HG03521 (cell line): ENCODE measurements around the gene CCDC187.
"Not testable (repeated sequence)": the region's sequence is repeated elsewhere in the genome, so short reads cannot be mapped to it uniquely, and the experiment has no call there.

ENCODE experiments used
- ATAC-seq: cut with Tn5 transposase; IDR thresholded peaks from one replicate; pipeline ENCODE4 v1.9.1; 2021; ENCODE audit warnings: mild to moderate bottlenecking, moderate library complexity; ENCODE audit not compliant: unreplicated experiment

CCDC187 gene

DNA sequence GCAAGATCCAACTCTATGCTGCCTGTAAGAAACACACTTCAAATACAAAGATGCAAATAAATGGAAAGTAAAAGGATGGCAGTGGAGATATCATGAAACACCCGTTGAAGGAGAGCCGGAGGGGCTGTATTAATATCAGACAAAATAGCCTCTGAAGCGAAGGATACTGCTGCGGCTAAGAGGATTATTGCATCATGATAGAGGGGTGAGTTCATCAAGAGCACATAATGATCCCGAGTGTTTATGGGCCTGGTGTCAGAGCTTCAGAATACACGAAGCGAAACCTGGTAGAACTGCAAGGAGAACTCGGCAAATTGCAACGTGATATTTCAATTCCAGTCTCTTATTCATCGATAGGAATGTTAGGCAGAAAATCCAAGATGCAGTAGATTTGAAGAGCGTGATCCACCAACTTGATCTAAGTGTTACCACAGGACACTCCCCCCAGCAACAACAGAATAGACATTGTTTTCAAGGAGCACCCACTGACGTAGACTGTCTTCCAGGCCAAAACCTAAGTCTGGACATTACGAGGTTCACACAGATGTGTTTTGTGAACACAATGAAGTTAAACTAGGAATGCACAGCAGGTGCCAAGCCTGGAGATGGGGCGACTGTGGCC, 30.5 kb downstream of the CCDC187 start:
- ATAC-seq: no peak

GRCh38 chr9:136270173-136270705, 33.7 kb downstream of the CCDC187 start:
- ATAC-seq: no peak

GRCh38 chr9:136268735-136269134, 35.2 kb downstream of the CCDC187 start:
- ATAC-seq: no peak

DNA sequence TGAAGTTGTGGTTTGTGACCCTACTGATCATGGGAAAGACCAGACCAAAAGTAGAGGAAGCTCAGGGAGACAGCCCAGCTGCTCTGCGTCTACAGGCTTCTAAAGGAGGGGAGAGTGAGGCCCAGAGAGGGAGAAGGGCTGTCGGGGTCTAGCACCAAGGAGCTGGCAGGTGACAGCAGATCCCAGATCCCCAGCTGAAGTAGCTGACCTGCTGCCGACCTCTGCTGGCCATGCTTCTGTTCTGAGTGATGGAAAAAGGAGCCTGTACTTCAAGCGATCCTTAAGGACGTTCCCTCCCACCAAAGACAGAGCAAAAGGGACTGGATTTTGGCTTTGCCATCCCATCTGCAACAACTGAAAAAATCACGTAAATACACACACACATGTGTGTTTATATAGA, 35.6 kb downstream of the CCDC187 start:
- ATAC-seq: no peak

GRCh38 chr9:136267261-136268111, 36.4 kb downstream of the CCDC187 start:
- peak; percentile 83 for ATAC-seq

DNA sequence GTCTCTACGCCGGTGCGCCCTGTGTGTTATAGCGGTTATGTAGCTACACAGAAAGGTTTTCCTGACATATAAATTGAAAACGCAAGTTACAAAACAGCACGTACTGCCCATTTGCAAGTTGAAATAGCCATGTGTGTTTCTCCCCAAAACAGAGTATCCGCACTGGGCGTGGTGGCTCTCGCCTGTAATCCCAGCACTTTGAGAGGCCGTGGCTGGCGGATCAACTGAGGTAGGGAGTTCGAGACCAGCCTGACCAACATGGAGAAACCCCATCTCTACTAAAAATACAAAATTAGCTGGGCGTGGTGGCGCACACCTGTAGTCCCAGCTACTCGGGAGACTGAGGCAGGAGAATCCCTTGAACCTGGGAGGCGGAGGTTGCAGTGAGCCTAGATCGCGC, 37.3 kb downstream of the CCDC187 start:
- not testable (repeated sequence) for ATAC-seq

DNA sequence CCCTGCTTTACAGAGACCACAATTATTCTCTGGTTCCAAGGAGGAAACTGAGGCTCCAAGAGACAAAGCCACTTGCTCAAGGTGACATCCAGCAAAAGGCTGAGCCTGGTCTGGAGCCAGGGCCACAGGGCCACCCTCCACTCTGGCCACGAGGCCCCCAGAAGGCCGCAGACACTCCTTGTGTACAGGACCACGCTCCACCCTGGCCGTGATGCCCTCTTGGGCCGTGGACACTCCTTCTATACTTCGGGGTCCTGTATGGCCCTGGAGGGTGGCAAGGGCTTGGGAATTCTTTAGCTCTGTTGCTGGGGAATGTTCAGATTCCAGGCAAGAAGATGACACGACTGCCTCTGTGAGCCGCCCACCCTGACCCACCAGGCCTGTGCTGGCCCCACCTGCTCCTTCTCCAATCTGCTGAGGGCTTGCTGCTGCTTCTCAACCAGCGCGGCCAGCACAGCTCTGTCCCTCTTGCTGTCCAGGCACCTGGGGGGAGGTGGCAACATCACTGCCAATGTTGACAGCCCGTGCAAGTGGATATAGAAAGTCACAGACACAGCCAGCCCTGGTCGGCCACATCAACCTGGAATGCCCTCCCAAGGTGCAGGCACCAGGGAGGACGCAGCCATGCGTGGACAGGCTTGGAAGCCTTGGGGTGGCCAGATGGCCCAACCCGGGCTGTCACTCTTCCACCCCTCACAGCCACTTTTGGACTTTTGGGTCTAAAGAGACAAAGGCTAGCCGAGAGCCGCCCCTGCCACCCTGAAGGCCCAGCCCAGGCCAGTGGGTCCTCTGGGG, 38.1 kb downstream of the CCDC187 start:
- no peak for ATAC-seq

GRCh38 chr9:136264441-136265405, 39.2 kb downstream of the CCDC187 start:
- no peak for ATAC-seq

GRCh38 chr9:136264031-136264430, 39.9 kb downstream of the CCDC187 start:
- no peak for ATAC-seq

- no peak for ATAC-seq
Measured at GRCh38 chr9:136262671-136263178, 41.2 kb downstream of the CCDC187 start.

GRCh38 chr9:136261686-136262430, 42.0 kb downstream of the CCDC187 start:
- no peak for ATAC-seq

- no peak for ATAC-seq
Measured at GRCh38 chr9:136260936-136261472, 42.9 kb downstream of the CCDC187 start.

- no peak for ATAC-seq
Measured at GRCh38 chr9:136260521-136260920, 43.4 kb downstream of the CCDC187 start.

DNA sequence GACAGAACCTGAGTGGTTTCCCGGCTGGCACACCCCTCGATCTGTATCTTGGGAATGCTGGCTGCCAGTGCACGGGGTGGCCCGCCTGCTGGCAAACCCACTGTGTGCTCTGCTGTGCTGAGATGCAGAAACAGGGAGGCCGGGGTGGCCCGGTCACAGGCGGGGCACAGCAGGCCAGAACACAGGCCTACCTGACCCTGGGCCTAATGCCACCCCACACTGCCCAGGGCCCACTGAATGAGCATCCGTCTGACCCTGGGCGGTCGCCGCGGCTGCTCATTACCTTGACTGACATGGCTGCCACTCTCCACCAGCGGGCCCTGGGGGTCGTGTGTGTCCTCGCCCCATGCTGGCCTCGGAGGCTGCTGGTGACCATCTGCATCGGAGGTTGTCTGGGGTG, 44.1 kb downstream of the CCDC187 start:
- ATAC-seq: no peak

GRCh38 chr9:136259517-136259813, 44.4 kb downstream of the CCDC187 start:
- ATAC-seq: no peak

- ATAC-seq: no peak
Measured at GRCh38 chr9:136258786-136259516, 44.9 kb downstream of the CCDC187 start.

DNA sequence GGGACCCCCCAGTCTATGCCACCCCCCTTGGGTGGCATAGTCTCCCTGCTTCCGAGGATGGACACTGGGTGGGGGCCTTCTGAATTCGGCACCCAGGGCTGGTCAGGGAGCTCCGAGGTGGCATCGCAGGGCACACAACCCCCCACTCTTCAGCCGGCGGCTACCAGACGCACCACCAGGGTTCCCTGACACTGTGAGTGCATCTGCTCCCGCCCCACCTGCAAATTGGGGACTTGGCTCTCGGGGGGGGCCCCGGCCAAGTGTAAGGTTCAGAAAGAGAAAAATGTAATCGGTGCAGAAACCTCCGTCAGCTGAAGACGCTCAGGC, 45.6 kb downstream of the CCDC187 start:
- ATAC-seq: no peak

GRCh38 chr9:136257381-136258298, 46.3 kb downstream of the CCDC187 start:
- ATAC-seq: no peak
